B cell (primary cell): ENCODE measurements around the gene HSD11B1. TPM values are rescaled to one million over a fixed set of nuclear protein-coding genes. Genes with fewer than 3 reads are reported as not detected.

ENCODE experiments used
- ATAC-seq: fragments of 200-7000 bp; cut with Tn5 transposase; one replicate; pipeline ENCODE4 v1.10.0; 2021; ENCODE audit warnings: low read depth, mild to moderate bottlenecking, moderate number of reproducible peaks, moderate library complexity
- CTCF ChIA-PET: fragments of 350-600 bp; sonication (Branson Sonifier 250); formaldehyde crosslinking; loops from one replicate; lab custom pipeline; 2021; ENCODE audit warnings: antibody characterized with exemption, inconsistent platforms; lab: Charles Lee
- POLR2A ChIA-PET: fragments of 350-600 bp; sonication (Branson Sonifier 250); formaldehyde crosslinking; loops from one replicate; lab custom pipeline; 2021; ENCODE audit warnings: antibody characterized with exemption; lab: Charles Lee
- DNase-seq: peaks from one replicate; pipeline ENCODE4 v3.0.0; 2013
- H2AFZ ChIP-seq: 2 replicates; pipeline ENCODE4 v1.6.1; 2012; ENCODE audit warnings: mild to moderate bottlenecking, low read depth, low read length; ENCODE audit not compliant: insufficient read depth, poor library complexity, severe bottlenecking
- H3K27ac ChIP-seq, 2 donors: 1 replicate in 1 of 2; 2 replicates in 1 of 2; pipeline ENCODE4 v1.5.1; 2012 to 2013; ENCODE audit warnings: low read length in 2 of 2, mild to moderate bottlenecking in 2 of 2, moderate library complexity in 1 of 2
- H3K27me3 ChIP-seq, 4 experiments: fragments of 200-600 bp in 1 of 4; sonication (generic) in 1 of 4; replicated peaks in 1 of 4; 1 replicate in 2 of 4; 2 replicates in 2 of 4; pipeline versions ENCODE4 v1.6.1 to v1.7.0; 2013 to 2016; ENCODE audit warnings: low read length in 3 of 4, mild to moderate bottlenecking in 2 of 4, mixed read lengths in 1 of 4, moderate library complexity in 1 of 4; ENCODE audit not compliant: insufficient read depth in 4 of 4, control insufficient read depth in 3 of 4; ENCODE audit errors: control extremely low read depth in 1 of 4
- H3K36me3 ChIP-seq, 2 experiments: replicated peaks in 1 of 2; 1 replicate in 1 of 2; 2 replicates in 1 of 2; pipeline versions ENCODE4 v1.6.1 to v1.7.1; 2013; ENCODE audit warnings: low read length in 1 of 2; ENCODE audit not compliant: insufficient read depth in 2 of 2, control insufficient read depth in 1 of 2; ENCODE audit errors: control extremely low read depth in 1 of 2, extremely low read depth in 1 of 2
- H3K4me1 ChIP-seq, 2 donors: fragments of 200-600 bp in 1 of 2; sonication (generic) in 1 of 2; 1 replicate in 1 of 2; 2 replicates in 1 of 2; pipeline versions ENCODE4 v1.5.1 to v1.6.1; 2013 to 2017; ENCODE audit warnings: low read length in 2 of 2; ENCODE audit not compliant: control insufficient read depth in 2 of 2, insufficient read depth in 2 of 2
- H3K4me2 ChIP-seq: replicated peaks from 2 replicates; pipeline ENCODE3; 2012; ENCODE audit warnings: mild to moderate bottlenecking, low read depth, low read length; ENCODE audit not compliant: poor library complexity, severe bottlenecking
- H3K4me3 ChIP-seq, 5 experiments: fragments of 200-600 bp in 1 of 5; sonication (generic) in 1 of 5; 1 replicate in 3 of 5; 2 replicates in 2 of 5; pipeline versions ENCODE4 v1.5.1 to v1.7.0; 2011 to 2016; ENCODE audit warnings: low read length in 4 of 5, mild to moderate bottlenecking in 4 of 5, low read depth in 2 of 5, control low read depth in 1 of 5, moderate library complexity in 1 of 5; ENCODE audit not compliant: insufficient read depth in 1 of 5; ENCODE audit errors: control extremely low read depth in 1 of 5, extremely low read depth in 1 of 5
- H3K79me2 ChIP-seq: fragments of 200-600 bp; sonication (generic); one replicate; pipeline ENCODE4 v1.6.0; 2016; ENCODE audit warnings: low read length; ENCODE audit not compliant: control insufficient read depth, insufficient read depth
- H3K9ac ChIP-seq: fragments of 200-600 bp; sonication (generic); 2 replicates; pipeline ENCODE4 v1.6.1; 2017; ENCODE audit warnings: mild to moderate bottlenecking, low read length, moderate library complexity
- H3K9me3 ChIP-seq, 3 donors: one replicate each; pipeline versions ENCODE4 v1.6.1 to v1.7.1; 2013; ENCODE audit warnings: low read length in 2 of 3; ENCODE audit not compliant: control insufficient read depth in 2 of 3, insufficient read depth in 1 of 3; ENCODE audit errors: control extremely low read depth in 1 of 3
- H4K20me1 ChIP-seq: 2 replicates; pipeline ENCODE4 v1.6.0; 2012; ENCODE audit warnings: mild to moderate bottlenecking, low read length; ENCODE audit not compliant: insufficient read depth, control insufficient read depth, poor library complexity, severe bottlenecking
- H3K27ac Mint-ChIP-seq: one replicate; pipeline ENCODE4 v1.8.0; 2021; ENCODE audit warnings: mixed read lengths
- H3K27me3 Mint-ChIP-seq: one replicate; pipeline ENCODE4 v1.8.0; 2021; ENCODE audit warnings: mixed read lengths
- H3K4me1 Mint-ChIP-seq: one replicate; pipeline ENCODE4 v1.8.0; 2021; ENCODE audit warnings: mixed read lengths
- H3K4me3 Mint-ChIP-seq: one replicate; pipeline ENCODE4 v1.8.0; 2021; ENCODE audit warnings: mixed read lengths
- H3K9me3 Mint-ChIP-seq: one replicate; pipeline ENCODE4 v1.8.0; 2022; ENCODE audit warnings: mixed read lengths; ENCODE audit not compliant: insufficient read depth
- CTCF ChIP-seq: fragments of 200-600 bp; IDR thresholded peaks from one replicate; pipeline ENCODE4 v1.8.0; 2022; ENCODE audit warnings: antibody characterized with exemption, mild to moderate bottlenecking
- EZH2 ChIP-seq: IDR thresholded peaks from 2 replicates; pipeline ENCODE4 v1.6.1; 2012; ENCODE audit warnings: borderline replicate concordance, low read depth, mild to moderate bottlenecking, moderate library complexity, low read length; ENCODE audit not compliant: insufficient read depth, poor library complexity, severe bottlenecking
- WGBS: methylation state at CpG from one replicate; pipeline ENCODE4 v1.1.5; 2013; ENCODE audit warnings: missing lambda C conversion rate; ENCODE audit not compliant: insufficient coverage; 5-methylcytosine and 5-hydroxymethylcytosine counted together
- intact Hi-C: fragments of 100-400 bp; cut with micrococcal nuclease; formaldehyde crosslinking; loops from one replicate; pipeline ENCODE4 v1.10.0; 2022
- polyA plus RNA-seq: library from polyadenylated mRNA; depleted of rRNA; stranded (reverse); fragments of >200 nt; gene quantifications from 2 replicates; pipeline ENCODE4 v1.2.3, GENCODE V29; 2012
- total RNA-seq, 2 donors: library from RNA; stranded (reverse); fragments of 120-200 nt in 1 of 2; gene quantifications; 1 replicate in 1 of 2; 2 replicates in 1 of 2; pipeline versions ENCODE4 v1.2.3 to v1.2.4, GENCODE V29; 2013 to 2022

Gene HSD11B1
- total and polyA plus RNA-seq, 2 donors (not counting 1 experiment from before 2014, with no cell fraction given) = not detected

GRCh38 chr1:209673631-209674417 is 30.8 kb upstream of the HSD11B1 start:
- ATAC-seq (no peak), DNase-seq (no peak)
- H3K4me1 ChIP-seq = peaks cover 32 to 35% of the 10 kb centered on the region in 2 donors
- no peak overlapping the region for H2AFZ ChIP-seq
- peak overlapping the region; percentile 17 for H3K4me3 Mint-ChIP-seq
- H3K27ac ChIP-seq = no peak overlapping the region
- ChIA-PET CTCF (interaction anchor here (0.7 to 1.5 kb wide), 4 partner anchors 9 to 108 kb away, joined by 3 to 5 read pairs (median 4); no protein-coding TSS in a partner anchor), POLR2A (interaction anchor here (0.7 kb wide), 1 partner anchor 79 kb away, joined by 3 read pairs; no protein-coding TSS in a partner anchor)
- H3K9me3 ChIP-seq = peaks cover 0 to 8% (median 0%) of the 10 kb centered on the region in 3 donors
- no peak overlapping the region for H3K4me3 ChIP-seq
- intact Hi-C loops = loop anchor here (10.0 kb wide), 1 partner anchor 81 kb away; the partner anchor contains the start of gene TRAF3IP3
- 85% methylated on average over 6 of the region's 7 CpGs for WGBS
- H3K4me1 Mint-ChIP-seq = peaks cover 33% of the 10 kb centered on the region
- no peaks in the 10 kb centered on the region for H3K9me3 Mint-ChIP-seq
- peak overlapping the region; percentile 66 for H3K27ac Mint-ChIP-seq
- peaks cover 0 to 37% (median 22%) of the 10 kb centered on the region in 4 experiments for H3K27me3 ChIP-seq
- no peaks in the 10 kb centered on the region for H3K79me2 ChIP-seq
- H3K9ac ChIP-seq = no peak overlapping the region
- TF ChIP-seq CTCF (no peak), EZH2 (no peak)
- H3K4me2 ChIP-seq = peak overlapping the region; percentile 7
- no peaks in the 10 kb centered on the region for H3K36me3 ChIP-seq
- H4K20me1 ChIP-seq = no peaks in the 10 kb centered on the region
- peaks cover 39% of the 10 kb centered on the region for H3K27me3 Mint-ChIP-seq
